AG09309 (cell line): ENCODE measurements around the gene ZNF892.

Experiments
- DNase-seq: peaks from one replicate; pipeline ENCODE4 v3.0.0-alpha.2; 2010; ENCODE audit warnings: low read depth
- H3K4me3 ChIP-seq: 2 replicates; pipeline ENCODE4 v1.5.1; 2011; ENCODE audit warnings: mild to moderate bottlenecking, low read depth, low read length, moderate library complexity; ENCODE audit not compliant: control insufficient read depth
- CTCF ChIP-seq: IDR thresholded peaks from 2 replicates; pipeline ENCODE4 v1.5.1; 2011; ENCODE audit warnings: mild to moderate bottlenecking, low read depth, low read length, inconsistent platforms; ENCODE audit not compliant: insufficient read depth, control insufficient read depth; ENCODE audit errors: missing control alignments

Gene ZNF892

DNA sequence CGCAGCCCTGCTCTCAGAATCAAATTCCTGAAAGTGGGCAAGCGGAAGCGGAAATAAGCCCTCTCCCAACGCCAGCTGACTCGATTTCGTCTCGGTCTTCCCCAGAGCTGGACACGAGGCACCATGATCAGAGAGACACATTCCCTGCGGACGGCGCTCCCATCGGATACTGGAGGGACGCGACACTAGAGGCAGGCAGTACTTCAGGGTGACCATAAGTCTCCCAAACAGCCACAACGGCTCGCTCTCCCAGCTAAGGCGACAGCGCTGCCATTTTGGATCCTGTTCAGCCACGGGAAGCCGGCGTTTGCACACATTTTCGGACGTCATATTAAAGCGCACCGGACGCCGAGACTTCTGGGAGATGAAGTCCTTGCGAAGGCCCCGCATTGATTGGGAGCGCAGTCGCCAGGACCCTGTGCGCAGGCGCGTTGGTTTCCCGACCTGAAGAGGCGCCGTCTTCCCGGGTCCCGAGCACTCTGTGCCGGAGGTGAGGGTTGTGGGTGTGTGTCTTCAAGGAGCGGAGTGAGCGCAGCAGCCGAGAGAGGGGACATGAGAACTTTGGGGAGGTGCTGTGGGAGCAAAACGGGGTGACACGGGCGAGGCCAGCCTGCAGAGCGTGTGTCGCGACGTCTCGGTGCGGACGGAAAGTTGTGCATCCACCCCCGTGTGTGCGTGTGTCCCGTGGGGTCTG lies 41.8 kb upstream of the ZNF892 start, which contains the start of gene ZNF2:
Gene ZNF2, plus strand, starts transcription at position 439 of the 694 bp plus-strand sequence. CDS start 10,418 bp downstream, outside the sequence.
- DNase-seq = peak; percentile 86
- H3K4me3 ChIP-seq = peak within 1 kb of the TSS; percentile 79
- no peak for TF ChIP-seq CTCF

GRCh38 chr2:95166065-95166763 lies 41.1 kb upstream of the ZNF892 start:
- H3K4me3 ChIP-seq = peak overlapping the region; percentile 79
- TF ChIP-seq CTCF = no peak
- no peak for DNase-seq

DNA sequence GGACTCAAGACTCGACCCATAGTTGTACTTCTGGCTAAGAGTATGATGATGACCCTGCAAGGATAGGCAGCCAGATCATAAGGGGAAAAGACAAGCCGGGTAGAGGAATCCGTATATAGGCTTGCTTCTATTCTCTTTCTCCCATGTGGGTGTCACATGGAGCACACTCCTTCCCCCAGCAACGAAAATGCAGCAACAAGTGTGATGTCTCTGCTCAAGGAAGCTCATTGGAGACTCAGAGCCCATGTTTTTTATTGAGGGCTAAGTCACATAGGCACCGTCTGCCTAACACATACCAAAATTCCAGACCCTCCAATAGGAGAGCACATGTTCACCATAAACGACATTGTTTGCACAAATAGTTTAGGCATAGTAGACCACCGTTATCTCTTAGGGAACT lies 35.4 kb upstream of the ZNF892 start:
- no peak for TF ChIP-seq CTCF
- H3K4me3 ChIP-seq = no peak overlapping the region
- DNase-seq = no peak

DNA sequence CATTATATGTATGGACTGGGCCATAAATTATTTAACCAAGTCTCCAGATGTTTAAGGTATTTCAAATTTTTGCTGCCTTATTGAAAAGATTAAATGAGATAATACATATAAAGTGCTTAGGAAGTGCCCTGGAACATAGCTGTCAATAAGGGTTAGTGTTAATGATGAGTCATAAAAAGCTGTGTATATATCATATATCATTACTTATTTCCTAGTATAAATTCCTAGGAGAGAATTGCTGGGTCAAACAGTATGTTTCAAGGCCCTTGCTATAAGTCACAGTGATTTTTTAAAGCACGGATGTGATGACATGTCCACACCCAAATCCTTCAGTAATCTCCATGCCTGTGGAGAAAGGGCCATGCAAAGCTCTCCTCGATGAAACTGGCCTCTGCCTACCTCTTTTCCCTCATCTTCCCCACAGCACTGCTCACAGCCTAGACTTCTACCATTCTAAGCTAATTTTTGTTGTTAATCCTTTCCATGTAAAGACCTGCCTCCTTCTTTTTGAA lies 33.2 kb upstream of the ZNF892 start:
- DNase-seq = no peak
- no peak for TF ChIP-seq CTCF
- H3K4me3 ChIP-seq = no peak overlapping the region

DNA sequence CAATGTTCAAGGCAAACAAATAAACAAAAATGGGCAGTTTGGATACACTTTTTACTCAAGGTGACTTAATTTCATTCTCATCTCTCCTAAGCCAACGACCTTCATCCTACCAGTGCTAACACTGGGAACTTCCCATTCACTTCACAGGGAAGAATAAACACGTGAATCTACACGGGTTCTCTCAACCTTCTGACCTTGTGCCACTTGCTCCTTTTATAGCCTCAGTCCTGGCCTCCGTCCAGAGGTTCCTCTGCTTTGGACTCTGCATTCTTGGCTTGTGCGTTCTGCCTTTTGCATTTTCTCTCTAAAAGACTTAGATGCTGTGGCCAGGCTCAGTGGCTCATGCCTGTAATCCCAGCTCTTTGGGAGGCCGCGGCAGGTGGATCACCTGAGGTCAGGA lies 27.9 kb upstream of the ZNF892 start:
- no peak for TF ChIP-seq CTCF
- H3K4me3 ChIP-seq = no peak overlapping the region
- no peak for DNase-seq

DNA sequence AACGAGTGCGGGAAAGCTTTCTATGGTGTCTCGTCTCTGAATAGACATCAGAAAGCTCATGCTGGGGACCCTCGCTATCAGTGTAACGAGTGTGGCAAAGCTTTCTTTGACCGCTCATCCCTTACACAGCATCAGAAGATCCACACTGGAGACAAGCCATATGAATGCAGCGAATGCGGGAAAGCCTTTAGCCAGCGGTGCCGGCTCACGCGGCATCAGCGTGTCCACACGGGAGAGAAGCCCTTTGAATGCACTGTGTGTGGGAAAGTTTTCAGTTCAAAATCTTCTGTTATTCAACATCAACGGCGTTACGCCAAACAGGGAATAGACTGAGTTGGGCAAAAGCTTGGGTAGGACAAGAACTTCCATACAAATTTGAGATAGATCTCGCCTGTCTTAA lies 25.5 kb upstream of the ZNF892 start:
- H3K4me3 ChIP-seq = no peak overlapping the region
- DNase-seq = no peak
- TF ChIP-seq CTCF = no peak
